Measurements from ENCODE around the gene BIRC6. TPM values are rescaled to one million over a fixed set of nuclear protein-coding genes. Genes with fewer than 3 reads are reported as not detected.
A peak's percentile ranks its signal among the peaks of the same experiment; 100 is the strongest.

BIRC6 gene
- total RNA-seq, 1 experiment from 2014 or later: 59.7 TPM

DNA sequence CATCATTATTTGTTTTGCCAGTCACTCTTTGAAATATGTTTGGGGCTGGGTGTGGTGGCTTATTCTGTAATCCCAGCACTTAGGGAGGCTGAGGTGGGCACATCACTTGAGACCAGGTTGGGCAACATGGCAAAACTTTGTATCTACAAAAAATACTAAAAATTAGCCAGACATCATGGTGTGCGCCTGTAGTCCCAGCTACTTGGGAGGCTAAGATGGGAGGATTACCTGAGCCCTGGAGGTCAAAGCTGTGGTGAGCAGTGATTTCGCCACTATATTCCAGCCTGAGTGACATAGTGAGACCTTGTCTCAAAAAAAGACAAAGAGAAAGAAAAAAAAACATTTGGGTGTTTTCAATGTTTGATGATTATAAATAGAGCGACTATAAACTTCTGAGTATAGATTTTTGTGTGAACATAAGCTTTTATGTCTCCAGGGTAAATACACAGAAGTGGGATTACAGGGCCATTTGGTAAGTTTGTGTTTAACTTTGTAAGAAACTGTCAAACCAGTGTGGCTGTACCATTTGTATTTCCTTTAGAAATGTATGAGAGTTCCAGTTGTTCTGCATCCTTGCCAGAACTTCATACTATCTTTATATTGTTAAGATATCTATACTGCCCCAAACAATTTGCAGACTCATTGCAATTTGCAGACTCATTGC, 15.8 kb downstream of the BIRC6 start:
- DNase-seq (ENCODE audit: low read depth): no peak

DNA sequence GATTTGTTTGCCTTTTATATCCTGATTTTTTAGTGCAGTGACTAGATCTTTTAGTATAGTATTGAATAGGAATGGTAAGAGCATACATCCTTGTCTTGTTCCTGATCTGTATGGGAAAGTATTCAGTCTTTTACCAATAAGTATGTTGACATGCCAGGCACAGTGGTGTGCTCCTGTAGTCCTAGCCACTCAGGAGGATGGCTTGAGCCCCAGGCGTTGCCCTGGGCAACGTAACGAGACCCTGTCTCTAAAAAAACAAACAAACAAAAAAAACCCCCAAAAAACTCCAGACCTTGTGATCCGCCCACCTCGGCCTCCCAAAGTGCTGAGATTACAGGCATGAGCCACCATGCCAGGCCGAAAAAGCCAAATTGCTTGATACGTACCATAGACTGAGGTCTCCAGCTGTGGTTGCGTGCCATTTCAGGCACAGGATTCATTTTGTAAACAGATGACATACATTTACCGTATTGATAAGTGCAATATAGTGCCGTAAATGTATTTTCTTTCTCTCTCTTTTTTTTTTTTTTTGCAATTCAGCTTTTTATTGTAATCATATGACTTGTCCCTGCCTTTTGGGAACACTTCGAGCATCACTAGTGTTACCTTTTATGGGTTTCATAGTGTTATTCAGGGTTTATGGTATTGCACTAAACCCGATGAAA, 18.5 kb downstream of the BIRC6 start:
- no peak for DNase-seq (ENCODE audit: low read depth)

- no peak for DNase-seq (ENCODE audit: low read depth)
Measured at GRCh38 chr2:32376756-32377155, 19.9 kb downstream of the BIRC6 start.

GRCh38 chr2:32377928-32378327, 21.1 kb downstream of the BIRC6 start:
- no peak for DNase-seq (ENCODE audit: low read depth)

- no peak for DNase-seq (ENCODE audit: low read depth)
Measured at GRCh38 chr2:32379352-32379751, 22.5 kb downstream of the BIRC6 start.

DNA sequence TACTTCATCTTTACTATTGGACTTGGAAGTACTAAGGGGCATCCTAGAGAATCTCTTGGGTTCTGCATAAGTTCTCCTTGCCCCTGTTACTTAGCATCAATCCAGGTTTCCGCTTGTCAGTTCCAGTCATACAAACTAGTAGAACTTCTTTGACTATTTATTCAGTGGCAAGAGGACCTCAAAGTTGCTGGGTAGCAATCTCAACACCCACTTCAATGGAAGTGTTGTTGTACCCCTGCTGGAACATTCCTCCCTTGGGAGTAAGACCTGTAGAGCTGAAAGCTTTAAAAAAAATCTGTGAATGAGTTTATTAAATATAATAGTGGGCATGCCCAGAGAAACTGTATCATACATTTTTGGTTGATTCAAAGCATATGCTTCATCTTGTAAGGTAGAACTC, 27.0 kb downstream of the BIRC6 start:
- DNase-seq (ENCODE audit: low read depth): no peak

- DNase-seq (ENCODE audit: low read depth): no peak
Measured at GRCh38 chr2:32384529-32384928, 27.7 kb downstream of the BIRC6 start.

- no peak for DNase-seq (ENCODE audit: low read depth)
Measured at GRCh38 chr2:32386739-32387138, 29.9 kb downstream of the BIRC6 start.

DNA sequence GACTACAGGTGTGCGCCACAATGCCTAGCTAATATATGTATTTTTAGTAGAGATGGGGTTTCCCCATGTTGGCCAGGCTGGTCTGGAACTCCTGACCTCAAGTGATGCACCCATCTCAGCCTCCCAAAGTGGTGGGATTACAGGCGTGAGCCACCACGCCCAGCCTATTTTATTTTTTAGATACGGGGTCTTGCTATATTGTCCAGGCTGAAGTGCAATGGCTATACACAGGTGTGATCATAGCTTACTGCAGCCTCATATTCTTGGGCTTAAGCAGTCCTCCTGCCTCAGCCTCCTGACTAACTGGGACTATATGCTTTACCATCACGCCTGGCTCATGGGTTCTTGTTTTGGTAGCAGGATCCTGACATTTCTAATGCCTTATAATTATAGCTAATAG, 42.4 kb downstream of the BIRC6 start:
- no peak for DNase-seq (ENCODE audit: low read depth)

DNA sequence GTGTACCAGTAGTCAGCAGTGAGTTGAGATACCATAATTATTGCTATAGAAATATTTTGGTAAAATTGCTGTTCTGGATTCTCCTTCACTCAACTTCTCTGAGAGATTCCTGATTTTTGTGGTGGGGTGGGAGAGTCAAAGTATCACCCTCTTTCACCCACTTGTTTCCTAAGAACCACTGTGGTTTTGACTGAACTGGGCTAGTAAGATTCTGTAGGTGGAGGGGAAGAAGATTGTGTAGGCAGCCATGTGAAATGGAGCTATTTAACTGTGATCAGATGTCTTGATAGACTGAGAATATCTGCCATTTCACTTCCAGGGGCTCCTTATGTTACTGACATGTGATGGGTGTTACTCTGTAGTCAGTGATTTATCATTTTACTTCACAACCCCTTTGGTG, 45.3 kb downstream of the BIRC6 start:
- no peak for DNase-seq (ENCODE audit: low read depth)

GRCh38 chr2:32403782-32404181, 47.0 kb downstream of the BIRC6 start:
- no peak for DNase-seq (ENCODE audit: low read depth)

GRCh38 chr2:32404691-32405090, 47.9 kb downstream of the BIRC6 start:
- no peak for DNase-seq (ENCODE audit: low read depth)

DNA sequence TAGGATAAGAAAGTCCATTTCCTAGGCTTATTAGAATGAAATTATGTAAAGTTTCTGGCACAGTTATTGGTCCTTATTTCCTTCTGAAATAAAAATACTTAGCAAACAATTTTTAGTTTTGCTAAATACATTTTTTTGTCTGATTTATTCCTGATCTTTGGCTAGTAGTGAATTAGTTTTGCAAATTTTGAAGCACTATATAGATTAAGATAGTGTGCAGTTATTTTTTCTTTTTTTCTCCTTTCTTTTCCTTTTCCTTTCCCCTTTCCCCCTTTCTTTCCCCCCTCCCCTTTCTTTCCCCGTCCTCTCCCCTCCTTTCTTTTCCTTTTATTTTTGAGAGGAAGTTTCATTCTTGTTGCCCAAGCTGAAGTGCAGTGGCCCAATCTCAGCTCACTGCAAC, 59.7 kb downstream of the BIRC6 start:
- DNase-seq (ENCODE audit: low read depth): no peak

GRCh38 chr2:32417659-32418058, 60.8 kb downstream of the BIRC6 start:
- DNase-seq (ENCODE audit: low read depth): no peak

- peak; percentile 47 for DNase-seq (ENCODE audit: low read depth)
Measured at GRCh38 chr2:32418778-32419177, 62.0 kb downstream of the BIRC6 start.

DNA sequence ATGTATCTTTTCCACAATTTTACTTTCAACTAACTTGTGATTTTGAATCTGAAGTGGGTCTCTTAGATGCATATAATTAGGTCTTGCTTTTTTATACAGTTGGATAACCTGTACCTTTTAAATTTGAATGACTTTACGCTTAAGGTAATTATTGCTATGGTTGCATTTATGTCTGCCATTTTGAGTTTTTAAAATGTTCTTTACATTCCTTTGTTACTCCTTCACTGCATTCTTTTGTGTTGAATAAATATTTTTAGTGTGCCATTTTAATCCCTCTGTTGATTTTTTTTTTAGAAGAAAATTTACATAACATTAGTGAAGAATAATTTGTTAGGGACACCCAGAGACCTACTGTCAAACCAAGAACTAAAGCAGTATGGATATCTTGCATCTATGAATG, 65.3 kb downstream of the BIRC6 start:
- DNase-seq (ENCODE audit: low read depth): no peak

DNA sequence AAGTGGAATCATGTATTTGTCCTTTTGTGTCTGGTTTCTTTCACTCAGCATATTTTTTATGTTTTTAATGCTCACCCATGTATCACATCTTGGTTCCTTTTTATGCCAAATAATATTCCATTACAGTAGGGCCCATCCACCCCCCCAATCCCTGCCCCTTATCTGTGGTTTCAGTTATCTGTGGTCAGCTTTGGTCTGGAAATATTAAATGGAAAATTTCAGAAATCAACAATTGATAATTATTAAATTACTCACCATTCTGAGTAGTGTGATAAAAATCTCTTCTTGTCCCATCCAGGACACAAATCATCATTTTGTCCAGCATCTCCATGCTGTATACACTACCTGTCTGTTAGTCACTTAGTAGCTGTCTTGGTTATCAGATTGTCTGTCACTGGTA, 66.7 kb downstream of the BIRC6 start:
- no peak for DNase-seq (ENCODE audit: low read depth)

GRCh38 chr2:32424739-32425138, 67.9 kb downstream of the BIRC6 start:
- DNase-seq (ENCODE audit: low read depth): no peak

DNA sequence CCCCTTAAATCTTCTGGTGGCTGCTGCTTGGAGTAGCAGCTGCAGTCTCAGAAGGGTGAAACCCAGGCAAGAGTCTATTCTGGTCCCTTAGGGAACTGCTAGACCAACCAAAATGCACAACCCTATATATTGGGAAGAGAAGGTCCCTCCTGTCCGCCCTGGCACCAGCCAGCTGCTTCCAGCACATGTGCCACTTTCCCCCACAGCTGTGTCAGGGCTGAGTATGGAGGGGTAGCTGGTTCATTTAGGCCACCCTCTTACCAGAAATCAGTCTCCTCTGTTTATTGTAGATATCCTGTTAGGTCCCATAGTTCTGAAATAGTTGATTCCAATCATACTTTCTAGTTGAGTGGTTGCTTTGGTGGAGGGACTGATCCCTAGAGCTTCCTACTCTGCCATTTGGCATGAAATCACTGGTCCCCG, 68.9 kb downstream of the BIRC6 start:
- DNase-seq (ENCODE audit: low read depth): peak; percentile 6

DNA sequence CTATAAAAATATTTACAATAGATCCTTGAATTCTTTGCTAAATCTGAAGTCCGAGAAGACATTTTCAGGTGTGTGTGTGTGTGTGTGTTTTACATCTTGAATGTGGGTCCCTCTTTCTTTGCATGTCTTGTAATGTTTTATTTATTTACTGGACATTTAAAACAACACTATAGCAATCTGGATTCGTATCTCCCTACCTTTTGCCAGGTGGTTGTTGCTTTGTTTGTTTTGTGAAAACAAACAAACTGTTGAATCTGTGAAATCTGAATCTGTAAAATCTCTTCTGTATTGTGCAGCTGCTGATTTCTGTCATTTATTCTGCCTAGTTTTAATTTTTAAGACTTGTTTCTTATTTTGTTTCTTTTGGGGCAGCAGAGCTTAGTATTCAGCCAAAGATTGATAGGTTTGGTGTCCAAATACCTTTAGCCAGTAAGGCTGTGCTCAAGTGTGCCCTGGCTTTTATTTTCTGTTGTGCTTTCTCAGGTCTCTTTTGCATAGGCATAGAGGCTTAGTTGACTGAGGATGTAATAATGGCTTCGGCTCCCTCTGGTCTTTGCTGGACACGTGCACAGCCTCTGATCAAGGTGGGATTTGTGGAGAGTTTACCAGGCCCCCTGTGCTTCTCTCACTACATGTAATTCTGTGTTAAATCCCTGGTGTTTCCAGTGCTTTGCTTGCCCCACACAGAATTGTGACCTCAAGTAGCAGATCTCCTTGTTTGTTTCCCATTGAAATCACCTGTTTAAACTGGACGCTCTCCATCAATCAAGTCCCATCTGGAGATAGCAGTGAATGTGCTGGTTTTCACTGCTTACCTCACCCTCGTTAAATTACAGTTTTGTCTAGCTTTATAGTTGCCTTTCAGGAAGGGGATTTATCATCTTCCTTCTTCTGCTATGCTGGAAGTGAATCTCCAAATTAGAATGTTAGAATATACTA, 71.1 kb downstream of the BIRC6 start:
- no peak for DNase-seq (ENCODE audit: low read depth)

- no peak for DNase-seq (ENCODE audit: low read depth)
Measured at GRCh38 chr2:32430804-32431203, 74.0 kb downstream of the BIRC6 start.

DNA sequence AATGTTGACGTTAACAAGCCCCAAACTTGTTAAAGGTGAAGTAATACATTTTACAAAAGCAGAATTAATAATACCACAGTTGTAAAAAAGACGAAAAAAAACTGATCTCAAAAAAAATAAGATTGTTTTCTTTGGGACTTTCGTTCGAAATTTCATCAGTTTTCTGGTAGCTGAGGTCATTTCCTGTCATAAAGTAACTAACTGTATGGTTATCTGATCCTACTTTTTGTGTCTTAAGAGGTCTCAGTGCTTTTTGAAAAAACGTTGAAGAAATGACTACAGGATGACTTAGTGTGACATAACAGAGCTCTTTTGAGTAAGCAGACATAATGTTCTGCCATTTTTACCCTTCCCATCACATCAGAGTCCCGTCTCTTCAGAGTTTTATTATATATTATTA, 79.3 kb downstream of the BIRC6 start:
- DNase-seq (ENCODE audit: low read depth): no peak

- no peak for DNase-seq (ENCODE audit: low read depth)
Measured at GRCh38 chr2:32442020-32442467, 85.2 kb downstream of the BIRC6 start.
